ENCODE data around the gene SMIM20. TPM values are rescaled to one million over a fixed set of nuclear protein-coding genes. Genes with fewer than 3 reads are reported as not detected.
A peak's percentile ranks its signal among the peaks of the same experiment; 100 is the strongest.

SMIM20 gene
- total and polyA plus RNA-seq, 9 of the 15 experiments (the other 6 are each of a cell fraction or from before 2014, with no cell fraction given) = 25.1 to 51.0 (median 38.9) TPM

DNA sequence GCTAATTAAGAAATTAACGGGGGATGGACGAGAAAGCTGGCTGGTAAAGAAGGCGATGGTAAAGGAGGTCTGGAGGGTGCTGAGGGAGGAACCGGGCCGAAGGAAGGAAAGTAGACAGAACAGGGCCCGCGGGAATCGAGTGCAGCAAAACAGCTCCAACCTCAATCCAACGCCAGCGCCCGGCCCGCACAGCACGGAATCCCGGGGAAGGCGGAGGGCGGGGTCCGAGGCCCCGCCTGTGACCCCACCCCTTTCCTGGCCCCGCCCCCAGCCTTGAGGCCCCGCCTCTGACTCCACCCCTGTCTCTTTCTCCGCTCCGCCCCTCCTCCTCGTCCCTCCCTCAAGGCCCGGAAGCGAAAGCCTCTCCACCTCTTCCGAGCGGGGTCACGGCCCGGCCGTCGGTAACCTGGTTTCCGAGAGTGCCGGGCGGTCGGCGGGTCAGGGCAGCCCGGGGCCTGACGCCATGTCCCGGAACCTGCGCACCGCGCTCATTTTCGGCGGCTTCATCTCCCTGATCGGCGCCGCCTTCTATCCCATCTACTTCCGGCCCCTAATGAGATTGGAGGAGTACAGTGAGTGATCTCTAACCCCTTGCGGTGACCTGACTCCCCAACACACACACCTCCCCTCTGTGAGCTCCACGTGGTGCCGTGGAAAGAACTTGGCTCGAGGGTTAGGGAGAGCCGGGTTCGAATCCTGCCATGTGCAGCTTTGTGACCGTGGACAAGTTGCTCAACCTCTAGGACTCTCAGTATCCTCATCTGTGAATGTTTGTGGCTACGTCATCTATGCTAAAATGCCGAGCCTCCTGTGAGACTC, at the start of gene SMIM20 (continued):
- TF ChIP-seq, protein P1, sequence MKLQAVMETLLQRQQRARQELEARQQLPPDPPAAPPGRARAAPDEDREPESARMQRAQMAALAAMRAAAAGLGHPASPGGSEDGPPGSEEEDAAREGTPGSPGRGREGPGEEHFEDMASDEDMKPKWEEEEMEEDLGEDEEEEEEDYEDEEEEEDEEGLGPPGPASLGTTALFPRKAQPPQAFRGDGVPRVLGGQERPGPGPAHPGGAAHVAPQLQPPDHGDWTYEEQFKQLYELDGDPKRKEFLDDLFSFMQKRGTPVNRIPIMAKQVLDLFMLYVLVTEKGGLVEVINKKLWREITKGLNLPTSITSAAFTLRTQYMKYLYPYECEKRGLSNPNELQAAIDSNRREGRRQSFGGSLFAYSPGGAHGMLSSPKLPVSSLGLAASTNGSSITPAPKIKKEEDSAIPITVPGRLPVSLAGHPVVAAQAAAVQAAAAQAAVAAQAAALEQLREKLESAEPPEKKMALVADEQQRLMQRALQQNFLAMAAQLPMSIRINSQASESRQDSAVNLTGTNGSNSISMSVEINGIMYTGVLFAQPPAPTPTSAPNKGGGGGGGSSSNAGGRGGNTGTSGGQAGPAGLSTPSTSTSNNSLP (IDR thresholded peaks at IDR 0.05; ENCODE audit: borderline replicate concordance, low read depth, low read length) = 0 out of 2 replicates have a peak, but pooled peaks have one; percentile 10
- TF ChIP-seq NR4A1 (CRISPR knock-in tag; IDR thresholded peaks at IDR 0.05) = no peak
- TF ChIP-seq NR4A1 (tag; IDR thresholded peaks at IDR 0.05) = peak; percentile 59; the same call in 1 of the 2 replicates
- 0 out of 2 replicates have a peak, but pooled peaks have one; percentile 13 for TF ChIP-seq KLF1 (tag; IDR thresholded peaks at IDR 0.05)
- TF ChIP-seq POLR2AphosphoS2 (IDR thresholded peaks at IDR 0.05; ENCODE audit: low read length) = no peak
- 0 out of 2 replicates have a peak, but pooled peaks have one; percentile 1 for TF ChIP-seq ZNF316 (IDR thresholded peaks at IDR 0.05)
- no peak for TF ChIP-seq ZNF436 (CRISPR knock-in tag; IDR thresholded peaks at IDR 0.05)
- no peak for TF ChIP-seq NR2F6 (CRISPR knock-in tag; IDR thresholded peaks at IDR 0.05)
- TF ChIP-seq, protein P2, sequence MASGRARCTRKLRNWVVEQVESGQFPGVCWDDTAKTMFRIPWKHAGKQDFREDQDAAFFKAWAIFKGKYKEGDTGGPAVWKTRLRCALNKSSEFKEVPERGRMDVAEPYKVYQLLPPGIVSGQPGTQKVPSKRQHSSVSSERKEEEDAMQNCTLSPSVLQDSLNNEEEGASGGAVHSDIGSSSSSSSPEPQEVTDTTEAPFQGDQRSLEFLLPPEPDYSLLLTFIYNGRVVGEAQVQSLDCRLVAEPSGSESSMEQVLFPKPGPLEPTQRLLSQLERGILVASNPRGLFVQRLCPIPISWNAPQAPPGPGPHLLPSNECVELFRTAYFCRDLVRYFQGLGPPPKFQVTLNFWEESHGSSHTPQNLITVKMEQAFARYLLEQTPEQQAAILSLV (tag; IDR thresholded peaks at IDR 0.05) = no peak; the same call in 1 of the 2 replicates
- TF ChIP-seq, protein P3, sequence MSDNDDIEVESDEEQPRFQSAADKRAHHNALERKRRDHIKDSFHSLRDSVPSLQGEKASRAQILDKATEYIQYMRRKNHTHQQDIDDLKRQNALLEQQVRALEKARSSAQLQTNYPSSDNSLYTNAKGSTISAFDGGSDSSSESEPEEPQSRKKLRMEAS (CRISPR knock-in tag; IDR thresholded peaks at IDR 0.05) = peak; percentile 96
- TF ChIP-seq MEF2D (tag; conservative IDR thresholded peaks at IDR 0.05; ENCODE audit: low read depth) = no peak
- no peak for TF ChIP-seq ZNF384 (IDR thresholded peaks at IDR 0.05; ENCODE audit: low read depth, low read length)
- no peak for TF ChIP-seq BMI1 (IDR thresholded peaks at IDR 0.05; ENCODE audit: low read length)
- TF ChIP-seq GTF2F1 (IDR thresholded peaks at IDR 0.05; ENCODE audit: low read depth, low read length) = no peak
- peak; percentile 13; the same call in 1 of the 2 replicates for TF ChIP-seq ZNF589 (CRISPR knock-in tag; IDR thresholded peaks at IDR 0.05; ENCODE audit: low read depth)
- TF ChIP-seq L3MBTL2 (IDR thresholded peaks at IDR 0.05) = peak; percentile 96
- TF ChIP-seq PTTG1 (tag; IDR thresholded peaks at IDR 0.05; ENCODE audit: low read depth) = no peak
- no peak for TF ChIP-seq SMARCE1 (IDR thresholded peaks at IDR 0.05)
- TF ChIP-seq HMG20B (CRISPR knock-in tag; IDR thresholded peaks at IDR 0.05) = no peak
- TF ChIP-seq, protein P4, sequence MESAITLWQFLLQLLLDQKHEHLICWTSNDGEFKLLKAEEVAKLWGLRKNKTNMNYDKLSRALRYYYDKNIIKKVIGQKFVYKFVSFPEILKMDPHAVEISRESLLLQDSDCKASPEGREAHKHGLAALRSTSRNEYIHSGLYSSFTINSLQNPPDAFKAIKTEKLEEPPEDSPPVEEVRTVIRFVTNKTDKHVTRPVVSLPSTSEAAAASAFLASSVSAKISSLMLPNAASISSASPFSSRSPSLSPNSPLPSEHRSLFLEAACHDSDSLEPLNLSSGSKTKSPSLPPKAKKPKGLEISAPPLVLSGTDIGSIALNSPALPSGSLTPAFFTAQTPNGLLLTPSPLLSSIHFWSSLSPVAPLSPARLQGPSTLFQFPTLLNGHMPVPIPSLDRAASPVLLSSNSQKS (CRISPR knock-in tag; IDR thresholded peaks at IDR 0.05) = no peak
- TF ChIP-seq, protein P5, sequence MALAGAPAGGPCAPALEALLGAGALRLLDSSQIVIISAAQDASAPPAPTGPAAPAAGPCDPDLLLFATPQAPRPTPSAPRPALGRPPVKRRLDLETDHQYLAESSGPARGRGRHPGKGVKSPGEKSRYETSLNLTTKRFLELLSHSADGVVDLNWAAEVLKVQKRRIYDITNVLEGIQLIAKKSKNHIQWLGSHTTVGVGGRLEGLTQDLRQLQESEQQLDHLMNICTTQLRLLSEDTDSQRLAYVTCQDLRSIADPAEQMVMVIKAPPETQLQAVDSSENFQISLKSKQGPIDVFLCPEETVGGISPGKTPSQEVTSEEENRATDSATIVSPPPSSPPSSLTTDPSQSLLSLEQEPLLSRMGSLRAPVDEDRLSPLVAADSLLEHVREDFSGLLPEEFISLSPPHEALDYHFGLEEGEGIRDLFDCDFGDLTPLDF (CRISPR knock-in tag; IDR thresholded peaks at IDR 0.05) = no peak
- TF ChIP-seq CHD2 (IDR thresholded peaks at IDR 0.05; ENCODE audit: low read depth, low read length) = no peak
